Activated CD8-positive, alpha-beta memory T cell treated with anti-CD3 and anti-CD28 coated beads, Interleukin-2, amount 10 ng/mL, durations not matched to agents 7 days and 5 days (primary cell): ENCODE data around the gene SNAP47. TPM values are rescaled to one million over a fixed set of nuclear protein-coding genes. Genes with fewer than 3 reads are reported as not detected.

ENCODE experiments used
- ATAC-seq: fragments of 150-1000 bp; cut with Tn5 transposase; one replicate; pipeline ENCODE4 v1.10.0; 2021; ENCODE audit warnings: moderate library complexity
- CTCF ChIA-PET: fragments of 350-600 bp; sonication (Branson Sonifier 250); formaldehyde crosslinking; loops from one replicate; lab custom pipeline; 2021; ENCODE audit warnings: antibody characterized with exemption; lab: Charles Lee
- DNase-seq: peaks from one replicate; pipeline ENCODE4 v3.0.0-alpha.2; 2020
- H3K27ac Mint-ChIP-seq: one replicate; pipeline ENCODE4 v1.8.0; 2021; ENCODE audit warnings: mild to moderate bottlenecking, mixed read lengths
- H3K27me3 Mint-ChIP-seq: one replicate; pipeline ENCODE4 v1.8.0; 2021; ENCODE audit warnings: mixed read lengths
- H3K36me3 Mint-ChIP-seq: one replicate; pipeline ENCODE4 v1.8.0; 2021; ENCODE audit warnings: mild to moderate bottlenecking, mixed read lengths
- H3K4me1 Mint-ChIP-seq: one replicate; pipeline ENCODE4 v1.8.0; 2021; ENCODE audit warnings: mixed read lengths
- H3K4me3 Mint-ChIP-seq: one replicate; pipeline ENCODE4 v1.8.0; 2021; ENCODE audit warnings: mild to moderate bottlenecking, moderate library complexity, mixed read lengths
- H3K9me3 Mint-ChIP-seq: one replicate; pipeline ENCODE4 v1.8.0; 2022; ENCODE audit warnings: low read depth, mixed read lengths
- total RNA-seq, 2 experiments: library from RNA; stranded (reverse); gene quantifications; one replicate each; pipeline ENCODE4 v1.2.3, GENCODE V29; 2021

SNAP47 gene
- total RNA-seq, 2 experiments from 2014 or later: 33.9 to 35.3 TPM

DNA sequence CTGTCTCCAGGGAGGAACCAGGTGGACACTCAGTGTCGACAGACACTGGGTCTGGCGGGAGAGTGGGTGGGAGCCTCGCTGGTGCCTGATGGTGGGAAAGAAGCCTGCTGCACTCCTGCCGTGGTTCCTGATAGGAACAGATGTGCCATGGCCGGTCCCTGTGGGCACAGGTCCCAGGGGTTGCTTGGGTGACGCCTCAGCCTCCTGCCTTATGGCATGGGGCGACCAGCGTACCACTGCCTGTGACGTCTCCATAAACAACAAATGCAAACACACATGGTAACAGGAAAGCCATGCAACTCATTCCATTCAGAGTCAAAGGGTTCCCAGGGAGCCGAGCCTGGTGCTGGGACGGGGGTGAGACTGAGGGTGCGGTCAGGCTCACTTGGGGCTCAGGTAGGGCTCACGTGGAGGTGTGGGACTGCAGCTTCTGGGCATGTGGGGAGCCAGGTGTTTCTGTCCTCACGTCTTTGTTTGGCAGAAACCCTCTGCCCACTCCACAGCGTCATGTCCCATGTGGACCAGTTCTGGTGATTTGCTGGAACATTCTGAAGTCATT is 34.8 kb downstream of the SNAP47 start:
- Mint-ChIP-seq H3K27ac (no peak overlapping the region), H3K4me1 (peaks cover 70% of the 10 kb centered on the region), H3K27me3 (no peaks in the 10 kb centered on the region), H3K9me3 (no peaks in the 10 kb centered on the region), H3K4me3 (no peak overlapping the region), H3K36me3 (peaks cover 54% of the 10 kb centered on the region)
- DNase-seq (no peak), ATAC-seq (no peak)
- CTCF ChIA-PET: no interaction called here

DNA sequence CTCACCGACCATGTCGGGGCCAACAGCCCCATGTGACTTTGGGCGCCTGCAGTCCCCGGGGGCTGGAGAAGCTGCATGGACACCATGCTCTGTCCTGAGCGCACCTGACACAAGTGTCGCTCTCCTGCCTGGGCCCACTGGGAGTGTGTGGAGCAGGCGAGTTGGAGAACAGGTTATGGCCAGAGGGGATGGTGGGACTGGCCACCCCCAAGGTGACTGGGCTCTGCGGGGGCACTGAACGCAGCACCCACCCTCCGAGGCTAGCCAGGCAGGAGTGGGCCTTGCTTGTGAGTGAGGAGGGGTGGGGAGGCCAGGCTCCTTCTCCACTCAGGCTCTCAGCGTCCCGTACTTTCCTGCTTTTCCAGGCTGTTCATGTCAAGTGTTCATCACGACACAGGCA is 35.6 kb downstream of the SNAP47 start:
- H3K27ac Mint-ChIP-seq: no peak overlapping the region
- H3K27me3 Mint-ChIP-seq: no peaks in the 10 kb centered on the region
- ATAC-seq: no peak
- DNase-seq: no peak
- CTCF ChIA-PET: no interaction called here
- H3K9me3 Mint-ChIP-seq: no peaks in the 10 kb centered on the region
- no peak overlapping the region for H3K4me3 Mint-ChIP-seq
- H3K4me1 Mint-ChIP-seq: peaks cover 68% of the 10 kb centered on the region
- H3K36me3 Mint-ChIP-seq: peaks cover 52% of the 10 kb centered on the region

DNA sequence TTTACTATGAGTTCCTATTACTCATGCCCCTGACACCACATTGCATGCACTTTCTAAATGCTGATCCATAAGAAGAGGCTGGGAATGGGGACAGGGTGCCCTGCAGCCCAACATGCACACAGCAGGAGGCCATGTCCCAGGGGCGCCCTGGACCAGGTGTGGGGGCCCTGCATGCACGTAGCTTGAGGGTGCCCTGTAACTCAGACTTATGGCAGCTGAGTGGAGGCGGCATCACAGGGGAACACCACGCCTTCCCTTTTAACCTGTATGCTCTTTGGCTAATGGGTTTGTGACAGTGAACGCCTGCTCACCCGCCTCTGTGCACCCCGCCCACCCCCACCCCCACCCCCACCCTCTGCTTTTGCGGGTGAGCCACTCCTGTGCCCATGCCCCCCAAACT is 36.1 kb downstream of the SNAP47 start:
- H3K36me3 Mint-ChIP-seq: peaks cover 54% of the 10 kb centered on the region
- H3K9me3 Mint-ChIP-seq: no peaks in the 10 kb centered on the region
- ATAC-seq (no peak), DNase-seq (no peak)
- H3K4me1 Mint-ChIP-seq: peaks cover 68% of the 10 kb centered on the region
- H3K27ac Mint-ChIP-seq: no peak overlapping the region
- H3K4me3 Mint-ChIP-seq: no peak overlapping the region
- no peaks in the 10 kb centered on the region for H3K27me3 Mint-ChIP-seq
- CTCF ChIA-PET: no interaction called here

DNA sequence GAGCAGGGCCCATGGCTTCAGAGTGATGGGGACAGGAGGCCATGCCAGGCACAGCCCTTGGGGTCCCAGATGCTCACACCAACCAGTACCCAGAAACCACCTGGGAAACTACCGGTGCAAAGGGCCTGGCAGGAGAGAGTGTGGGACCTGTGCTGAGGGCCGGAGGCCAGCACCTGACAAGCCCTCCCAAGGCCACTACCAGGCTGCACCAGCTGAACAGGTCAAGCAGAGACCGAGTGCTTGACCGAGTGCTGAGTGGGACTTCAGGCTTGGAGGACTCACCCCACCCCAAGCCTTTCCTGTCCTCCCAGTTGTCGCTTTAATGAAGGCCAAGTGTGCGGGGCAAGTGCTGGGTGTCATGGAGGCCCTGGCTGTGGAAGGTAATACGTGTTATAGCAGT is 36.5 kb downstream of the SNAP47 start:
- no peak overlapping the region for H3K27ac Mint-ChIP-seq
- peaks cover 55% of the 10 kb centered on the region for H3K36me3 Mint-ChIP-seq
- CTCF ChIA-PET: interaction anchor here (1.0 to 5.0 kb wide), 2 partner anchors 7 to 16 kb away, joined by 3 to 59 read pairs; no protein-coding TSS in a partner anchor
- DNase-seq: no peak
- H3K27me3 Mint-ChIP-seq: no peaks in the 10 kb centered on the region
- H3K4me1 Mint-ChIP-seq: peaks cover 68% of the 10 kb centered on the region
- H3K4me3 Mint-ChIP-seq: no peak overlapping the region
- ATAC-seq: no peak
- no peaks in the 10 kb centered on the region for H3K9me3 Mint-ChIP-seq

DNA sequence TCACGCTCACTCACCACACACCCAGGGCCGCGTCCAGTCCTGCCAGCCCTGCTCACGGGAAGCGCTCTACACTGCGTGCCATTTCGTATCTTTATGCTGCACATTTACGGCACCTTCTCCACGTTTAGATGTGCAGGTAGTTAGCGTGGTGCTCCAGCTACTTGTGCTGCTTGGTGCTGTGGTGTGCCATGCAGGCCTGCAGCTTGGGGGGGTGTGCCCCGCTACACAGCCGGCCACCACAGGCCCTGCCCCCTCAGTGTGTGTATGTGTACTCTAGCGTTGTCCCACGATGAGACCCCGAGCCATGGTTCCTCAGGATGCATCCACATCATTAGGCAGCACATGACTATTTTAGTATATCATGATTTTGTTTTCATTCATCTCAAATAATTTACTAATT is 38.3 kb downstream of the SNAP47 start:
- DNase-seq (no peak), ATAC-seq (peak; percentile 6)
- CTCF ChIA-PET: interaction anchor here (0.8 to 5.0 kb wide), 5 partner anchors 9 to 180 kb away, joined by 3 to 59 read pairs (median 5); no protein-coding TSS in a partner anchor
- peak overlapping the region; percentile 79 for H3K27ac Mint-ChIP-seq
- peaks cover 38% of the 10 kb centered on the region for H3K36me3 Mint-ChIP-seq
- H3K27me3 Mint-ChIP-seq: no peaks in the 10 kb centered on the region
- H3K4me3 Mint-ChIP-seq: no peak overlapping the region
- no peaks in the 10 kb centered on the region for H3K9me3 Mint-ChIP-seq
- peaks cover 52% of the 10 kb centered on the region for H3K4me1 Mint-ChIP-seq

DNA sequence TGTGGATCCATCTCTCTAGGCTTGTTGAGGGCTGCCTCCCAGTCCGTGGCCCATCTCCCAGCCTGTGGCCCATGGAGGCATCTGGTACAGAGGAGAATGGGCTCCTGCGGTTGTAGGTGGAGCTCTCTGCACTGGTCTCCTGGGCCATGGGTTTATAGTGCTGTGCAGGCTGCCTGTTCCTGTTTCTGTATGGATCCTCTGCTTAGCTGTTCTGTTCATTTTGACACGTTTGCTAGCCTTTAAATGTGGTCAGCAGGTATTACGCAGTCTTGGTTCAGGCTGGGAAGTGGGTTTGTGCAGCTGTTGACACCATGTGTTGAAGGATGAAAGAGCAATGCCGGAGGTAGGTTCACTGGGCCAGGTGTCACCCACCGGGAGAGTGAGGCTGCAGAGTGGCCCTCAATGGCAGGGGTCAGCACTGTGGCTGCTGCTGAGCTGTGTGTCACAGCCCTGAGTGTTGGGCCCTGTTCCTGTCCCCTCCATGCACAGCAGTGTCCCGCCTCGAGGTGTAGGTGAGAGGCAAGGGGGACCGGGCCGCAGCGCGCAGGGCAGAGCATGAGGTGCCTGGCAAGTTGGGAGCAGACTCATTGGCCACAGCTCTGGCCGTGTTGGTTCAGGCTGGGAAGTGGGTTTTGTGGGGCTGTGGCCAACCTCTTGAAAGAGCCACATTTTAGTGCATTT is 39.0 kb downstream of the SNAP47 start:
- Mint-ChIP-seq H3K4me3 (peak overlapping the region; percentile 27), H3K27ac (peak overlapping the region; percentile 79), H3K36me3 (peaks cover 31% of the 10 kb centered on the region), H3K9me3 (no peaks in the 10 kb centered on the region), H3K27me3 (no peaks in the 10 kb centered on the region), H3K4me1 (peaks cover 46% of the 10 kb centered on the region)
- peak; percentile 82 for DNase-seq
- CTCF ChIA-PET: interaction anchor here (1.0 to 5.0 kb wide), 5 partner anchors 10 to 231 kb away, joined by 4 to 59 read pairs (median 5); no protein-coding TSS in a partner anchor
- ATAC-seq: peak; percentile 85

DNA sequence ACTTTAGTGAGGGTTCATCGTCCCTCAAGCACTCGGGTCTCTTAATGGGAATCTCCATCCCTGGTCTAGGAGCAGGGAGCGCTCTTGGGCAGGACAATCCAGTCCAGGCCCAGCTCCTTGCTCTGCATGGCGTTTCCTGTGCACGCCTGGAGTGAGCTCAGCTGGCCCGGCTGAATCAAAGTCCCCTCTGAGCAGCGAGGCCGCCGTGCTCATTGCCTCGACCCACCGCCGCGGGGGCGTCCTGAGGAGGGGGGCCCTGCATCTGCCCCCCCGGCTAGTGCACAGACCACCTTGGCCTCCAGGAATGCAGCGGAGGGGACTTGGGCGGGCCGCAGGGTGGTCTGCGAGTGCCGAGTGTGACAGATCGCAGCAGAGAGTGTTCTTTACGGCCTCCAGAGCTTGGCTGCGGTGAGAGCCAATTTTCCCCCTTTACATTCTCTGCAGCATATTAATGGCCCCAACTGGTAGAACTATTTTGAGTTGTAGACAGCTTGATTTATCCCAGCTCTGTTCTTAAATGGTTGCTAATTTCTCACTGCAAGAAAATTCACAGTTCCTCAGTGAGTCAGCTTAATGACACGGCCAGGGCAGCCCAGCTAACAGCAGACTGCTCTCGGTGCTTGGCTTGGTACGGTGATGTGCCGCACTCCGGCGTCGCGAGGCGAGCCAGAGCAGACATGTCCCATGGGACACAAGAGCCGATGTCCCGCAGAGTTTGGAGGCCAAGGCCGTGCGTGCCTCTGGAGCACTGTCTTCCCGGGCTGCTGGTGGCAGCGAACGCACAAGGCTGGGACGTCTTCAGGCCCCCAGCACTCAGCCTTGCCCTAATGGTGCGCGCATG is 39.8 kb downstream of the SNAP47 start:
- H3K4me1 Mint-ChIP-seq: peaks cover 46% of the 10 kb centered on the region

DNA sequence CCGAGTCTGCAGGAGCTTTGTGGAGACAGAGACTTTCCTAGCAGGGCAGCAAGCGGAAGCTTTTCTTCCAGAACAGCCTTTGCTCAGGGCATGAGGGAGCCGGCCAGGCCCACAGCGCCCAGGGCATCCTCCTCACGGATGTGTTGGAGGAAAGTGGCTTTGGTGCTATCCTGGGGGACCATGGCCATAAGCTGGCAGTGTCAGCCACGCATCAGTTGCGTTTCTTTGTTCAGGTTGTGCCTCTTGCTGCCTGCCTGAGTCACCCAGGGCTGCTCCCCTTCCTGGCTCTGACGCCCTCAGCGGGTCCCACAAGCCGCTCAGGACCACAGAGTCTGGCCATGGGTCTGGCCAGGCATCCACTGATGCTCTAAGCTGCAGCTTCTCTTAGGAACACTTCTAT is 40.6 kb downstream of the SNAP47 start:
- CTCF ChIA-PET: interaction anchor here (1.7 to 5.0 kb wide), 2 partner anchors 12 to 233 kb away, joined by 4 to 59 read pairs; no protein-coding TSS in a partner anchor
- Mint-ChIP-seq H3K4me3 (no peak overlapping the region), H3K27ac (peak overlapping the region; percentile 28), H3K9me3 (no peaks in the 10 kb centered on the region), H3K4me1 (peaks cover 46% of the 10 kb centered on the region), H3K27me3 (no peaks in the 10 kb centered on the region), H3K36me3 (peaks cover 28% of the 10 kb centered on the region)
- ATAC-seq: no peak
- no peak for DNase-seq

More for the DNA sequence above, 39.8 kb downstream of the SNAP47 start:
- Mint-ChIP-seq H3K4me3 (no peak overlapping the region), H3K27ac (no peak overlapping the region), H3K27me3 (no peaks in the 10 kb centered on the region), H3K36me3 (peaks cover 29% of the 10 kb centered on the region), H3K9me3 (no peaks in the 10 kb centered on the region)
- ATAC-seq (peak; percentile 4), DNase-seq (no peak)
- CTCF ChIA-PET: interaction anchor here (1.7 to 5.0 kb wide), 2 partner anchors 11 to 232 kb away, joined by 4 to 59 read pairs; no protein-coding TSS in a partner anchor

DNA sequence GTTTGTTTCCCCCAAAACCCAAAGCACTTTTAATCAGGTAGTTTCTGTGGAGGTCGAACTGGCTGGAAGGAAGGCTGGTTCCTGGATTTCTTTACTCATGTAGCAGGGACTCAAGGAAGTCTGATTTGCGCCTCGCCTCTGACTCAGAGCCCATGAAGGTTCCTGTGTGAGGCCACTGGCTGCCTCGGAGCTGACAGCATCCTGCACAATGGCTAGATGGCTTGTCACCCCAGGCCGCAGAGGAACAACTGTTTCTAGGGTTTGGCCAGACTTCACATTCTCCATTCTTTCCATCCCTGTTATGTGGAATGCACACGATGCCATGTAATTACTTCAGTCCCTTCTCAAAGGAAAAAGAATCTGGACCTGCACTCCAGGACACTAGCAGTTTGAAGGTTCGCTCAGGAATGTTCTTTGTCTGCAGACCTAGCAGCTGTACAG is 41.1 kb downstream of the SNAP47 start:
- Mint-ChIP-seq H3K27ac (peak overlapping the region; percentile 28), H3K9me3 (no peaks in the 10 kb centered on the region), H3K4me3 (no peak overlapping the region), H3K27me3 (no peaks in the 10 kb centered on the region), H3K4me1 (peaks cover 46% of the 10 kb centered on the region), H3K36me3 (peaks cover 26% of the 10 kb centered on the region)
- CTCF ChIA-PET: interaction anchor here (1.0 to 5.0 kb wide), 2 partner anchors 12 kb away, joined by 3 to 59 read pairs; no protein-coding TSS in a partner anchor
- no peak for DNase-seq
- no peak for ATAC-seq

DNA sequence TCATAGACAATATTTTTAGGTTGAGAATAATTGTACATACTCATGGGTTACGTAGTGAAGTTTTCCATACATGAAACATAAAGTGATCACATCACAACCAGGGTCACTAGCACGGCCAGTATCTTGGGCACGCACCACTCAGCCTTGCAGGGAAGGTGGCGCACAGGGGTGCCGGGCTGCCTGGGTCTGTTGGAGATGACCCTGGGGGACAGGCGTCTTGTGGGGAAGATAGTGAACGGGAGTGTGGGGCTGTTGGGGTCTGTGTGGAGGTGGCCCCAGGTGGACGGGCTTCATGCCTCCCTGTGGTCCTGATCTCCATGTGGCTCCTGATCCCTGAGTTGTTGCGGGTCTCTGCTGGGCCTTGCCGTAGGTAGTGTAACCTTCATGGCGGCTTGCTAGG is 41.9 kb downstream of the SNAP47 start:
- CTCF ChIA-PET: interaction anchor here (1.0 kb wide), 1 partner anchor 11 kb away, joined by 3 read pairs; no protein-coding TSS in a partner anchor
- Mint-ChIP-seq H3K4me3 (no peak overlapping the region), H3K4me1 (peaks cover 43% of the 10 kb centered on the region), H3K36me3 (peaks cover 23% of the 10 kb centered on the region), H3K27me3 (no peaks in the 10 kb centered on the region), H3K27ac (no peak overlapping the region), H3K9me3 (no peaks in the 10 kb centered on the region)
- DNase-seq (no peak), ATAC-seq (no peak)

DNA sequence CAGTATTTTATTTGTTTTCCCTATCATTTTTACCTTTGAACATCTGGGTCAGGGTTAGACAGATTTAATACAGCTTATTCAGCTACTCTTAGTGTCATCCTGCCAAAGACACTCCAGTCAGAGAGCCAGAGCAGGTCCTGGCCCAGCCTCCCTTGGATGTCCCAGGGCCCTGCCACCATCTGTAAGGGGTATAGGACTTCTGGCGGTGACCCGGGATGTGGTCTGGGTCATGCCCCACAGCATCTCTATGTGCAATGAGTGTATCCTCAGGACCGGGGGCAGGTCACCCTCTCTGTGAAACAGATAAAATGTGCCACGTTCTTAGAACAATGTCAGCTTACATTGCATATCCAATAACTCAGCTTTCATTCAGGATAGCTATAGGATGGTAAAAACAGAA is 42.4 kb downstream of the SNAP47 start:
- H3K27me3 Mint-ChIP-seq: no peaks in the 10 kb centered on the region
- H3K36me3 Mint-ChIP-seq: peaks cover 21% of the 10 kb centered on the region
- DNase-seq (no peak), ATAC-seq (no peak)
- H3K4me3 Mint-ChIP-seq: no peak overlapping the region
- no peak overlapping the region for H3K27ac Mint-ChIP-seq
- H3K4me1 Mint-ChIP-seq: peaks cover 38% of the 10 kb centered on the region
- CTCF ChIA-PET: interaction anchor here (1.6 kb wide), 1 partner anchor 12 kb away, joined by 6 read pairs; no protein-coding TSS in a partner anchor
- H3K9me3 Mint-ChIP-seq: no peaks in the 10 kb centered on the region

DNA sequence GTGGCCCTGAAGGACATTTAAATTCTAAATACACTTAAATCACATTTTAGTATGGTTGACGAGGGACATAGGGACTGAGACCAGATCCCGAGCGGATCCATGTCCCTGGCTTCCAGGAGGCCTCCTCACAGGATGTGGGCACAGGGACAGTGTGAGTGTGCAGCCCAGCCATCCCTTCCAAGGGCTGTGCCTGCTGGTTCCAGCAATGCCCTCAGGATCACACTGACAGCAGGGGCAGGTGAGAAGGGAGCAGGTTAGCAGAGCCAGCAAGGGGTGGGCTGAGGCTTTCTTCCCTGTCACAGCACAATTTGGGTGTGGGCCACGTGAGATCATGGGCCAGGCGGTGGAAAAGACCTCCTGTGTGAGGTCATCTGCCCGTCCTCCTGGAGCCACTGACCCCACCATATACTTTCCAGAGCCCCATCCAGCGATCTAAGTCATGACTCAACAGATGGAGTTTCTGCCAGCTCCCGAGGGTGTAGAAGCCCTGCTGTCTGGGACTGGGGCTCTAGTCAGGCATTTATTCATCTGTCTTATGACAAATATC is 43.2 kb downstream of the SNAP47 start:
- Mint-ChIP-seq H3K36me3 (peaks cover 20% of the 10 kb centered on the region), H3K4me1 (peaks cover 33% of the 10 kb centered on the region), H3K4me3 (no peak overlapping the region), H3K27ac (no peak overlapping the region), H3K27me3 (no peaks in the 10 kb centered on the region), H3K9me3 (no peaks in the 10 kb centered on the region)
- ATAC-seq (no peak), DNase-seq (no peak)
- CTCF ChIA-PET: interaction anchor here (1.6 kb wide), 1 partner anchor 13 kb away, joined by 6 read pairs; no protein-coding TSS in a partner anchor

DNA sequence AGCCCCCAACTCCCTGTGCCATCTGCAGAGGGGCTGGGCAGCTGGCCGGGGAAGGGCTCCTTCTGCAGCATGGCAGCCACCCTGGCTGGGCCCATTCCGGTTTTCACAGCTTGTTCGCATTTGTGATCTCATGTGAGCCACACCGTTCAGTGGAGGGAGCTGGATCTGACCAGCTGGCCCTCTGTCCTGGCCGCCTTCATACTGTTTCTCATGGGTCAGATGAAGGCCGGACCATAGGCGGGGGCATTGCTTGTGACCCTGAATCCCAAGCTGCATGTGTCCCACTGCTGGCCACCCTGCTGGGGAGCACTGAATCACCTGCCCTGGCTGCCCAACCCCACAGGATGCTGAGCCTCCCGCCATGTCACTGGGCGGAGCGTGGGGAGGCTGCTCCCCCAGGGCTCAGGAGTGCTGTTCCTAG is 43.8 kb downstream of the SNAP47 start:
- H3K9me3 Mint-ChIP-seq: no peaks in the 10 kb centered on the region
- no peaks in the 10 kb centered on the region for H3K27me3 Mint-ChIP-seq
- CTCF ChIA-PET: interaction anchor here (1.6 kb wide), 1 partner anchor 13 kb away, joined by 6 read pairs; no protein-coding TSS in a partner anchor
- peaks cover 27% of the 10 kb centered on the region for H3K4me1 Mint-ChIP-seq
- H3K4me3 Mint-ChIP-seq: no peak overlapping the region
- DNase-seq (no peak), ATAC-seq (no peak)
- H3K27ac Mint-ChIP-seq: no peak overlapping the region
- peaks cover 15% of the 10 kb centered on the region for H3K36me3 Mint-ChIP-seq
